ENCODE measurements around the gene TCHP.

Gene TCHP

DNA sequence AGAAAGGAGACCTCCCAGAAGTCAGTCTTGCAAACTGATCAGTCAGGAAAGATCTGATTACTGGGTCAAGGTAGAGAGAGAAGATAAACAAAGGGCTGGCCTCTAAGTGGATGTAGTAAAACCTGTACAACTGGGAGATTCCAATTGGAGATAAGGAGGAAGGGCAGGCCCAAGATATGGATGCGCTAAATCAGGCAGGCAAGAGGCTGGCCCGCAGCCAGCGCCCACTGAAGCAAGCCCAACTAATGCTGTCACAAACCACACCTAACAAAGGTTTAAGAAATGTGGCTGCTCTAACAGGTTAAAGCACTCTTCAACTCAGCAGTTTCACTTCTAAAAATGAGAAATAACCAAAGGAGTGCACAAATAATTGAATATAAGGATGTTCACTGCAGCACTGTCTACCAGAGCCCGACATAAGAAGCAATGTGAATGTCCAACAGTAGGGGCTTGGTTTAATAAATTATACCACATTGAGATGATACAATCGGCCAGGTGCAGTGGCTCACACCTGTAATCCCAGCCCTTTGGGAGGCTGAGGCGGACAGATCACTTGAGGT, 24.4 kb upstream of the TCHP start:
- TF ChIP-seq, protein P1, sequence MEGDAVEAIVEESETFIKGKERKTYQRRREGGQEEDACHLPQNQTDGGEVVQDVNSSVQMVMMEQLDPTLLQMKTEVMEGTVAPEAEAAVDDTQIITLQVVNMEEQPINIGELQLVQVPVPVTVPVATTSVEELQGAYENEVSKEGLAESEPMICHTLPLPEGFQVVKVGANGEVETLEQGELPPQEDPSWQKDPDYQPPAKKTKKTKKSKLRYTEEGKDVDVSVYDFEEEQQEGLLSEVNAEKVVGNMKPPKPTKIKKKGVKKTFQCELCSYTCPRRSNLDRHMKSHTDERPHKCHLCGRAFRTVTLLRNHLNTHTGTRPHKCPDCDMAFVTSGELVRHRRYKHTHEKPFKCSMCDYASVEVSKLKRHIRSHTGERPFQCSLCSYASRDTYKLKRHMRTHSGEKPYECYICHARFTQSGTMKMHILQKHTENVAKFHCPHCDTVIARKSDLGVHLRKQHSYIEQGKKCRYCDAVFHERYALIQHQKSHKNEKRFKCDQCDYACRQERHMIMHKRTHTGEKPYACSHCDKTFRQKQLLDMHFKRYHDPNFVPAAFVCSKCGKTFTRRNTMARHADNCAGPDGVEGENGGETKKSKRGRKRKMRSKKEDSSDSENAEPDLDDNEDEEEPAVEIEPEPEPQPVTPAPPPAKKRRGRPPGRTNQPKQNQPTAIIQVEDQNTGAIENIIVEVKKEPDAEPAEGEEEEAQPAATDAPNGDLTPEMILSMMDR (IDR thresholded peaks at IDR 0.05; ENCODE audit: insufficient read depth, low read depth, low read length, missing control alignments): no peak
- peak; percentile 69 for DNase-seq (ENCODE audit: low read depth)

GRCh38 chr12:109876406-109876805, 23.7 kb upstream of the TCHP start:
- no peak for DNase-seq (ENCODE audit: low read depth)
- TF ChIP-seq, protein P1 (IDR thresholded peaks at IDR 0.05; ENCODE audit: insufficient read depth, low read depth, low read length, missing control alignments): no peak
- H3K4me3 ChIP-seq (ENCODE audit: low read length): no peak overlapping the region

More for the DNA sequence above, 24.4 kb upstream of the TCHP start:
- H3K4me3 ChIP-seq (ENCODE audit: low read length): no peak overlapping the region

DNA sequence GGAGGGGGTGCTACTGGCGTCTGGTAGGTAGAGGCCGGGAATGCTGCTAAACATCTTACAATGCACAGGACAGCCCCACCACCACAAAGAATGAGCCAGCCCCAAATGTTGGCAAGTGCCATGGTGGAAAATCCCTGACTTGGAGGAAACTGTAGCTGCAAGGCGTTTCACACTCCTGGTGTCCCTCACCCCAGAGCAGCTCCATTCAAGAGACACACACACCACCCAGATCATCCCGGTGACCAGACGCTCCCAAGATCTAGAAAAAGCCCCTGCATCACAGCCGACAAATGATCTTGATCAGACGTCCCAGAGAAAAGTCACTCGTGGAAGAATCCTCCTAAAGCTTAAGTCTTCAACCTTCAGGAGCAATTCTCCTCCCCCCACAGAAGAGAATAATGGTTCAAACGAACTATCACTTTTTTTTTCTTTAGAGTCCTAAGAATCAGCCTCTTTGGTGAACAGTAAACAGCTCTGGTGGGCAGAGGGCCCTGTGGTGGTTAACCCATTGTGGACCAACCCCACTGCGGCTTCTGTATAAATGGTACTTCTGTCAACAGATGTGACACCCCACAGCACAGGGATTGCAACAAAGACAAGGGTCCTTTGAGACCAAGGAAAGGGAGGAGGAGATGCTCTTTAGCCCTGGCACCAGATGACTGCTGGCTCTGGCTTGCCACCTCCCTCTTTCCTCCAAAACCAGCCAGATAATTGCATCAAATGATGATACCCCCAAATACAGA, 22.4 kb upstream of the TCHP start:
- TF ChIP-seq, protein P1 (IDR thresholded peaks at IDR 0.05; ENCODE audit: insufficient read depth, low read depth, low read length, missing control alignments): no peak
- H3K4me3 ChIP-seq (ENCODE audit: low read length): peak overlapping the region; percentile 66

DNA sequence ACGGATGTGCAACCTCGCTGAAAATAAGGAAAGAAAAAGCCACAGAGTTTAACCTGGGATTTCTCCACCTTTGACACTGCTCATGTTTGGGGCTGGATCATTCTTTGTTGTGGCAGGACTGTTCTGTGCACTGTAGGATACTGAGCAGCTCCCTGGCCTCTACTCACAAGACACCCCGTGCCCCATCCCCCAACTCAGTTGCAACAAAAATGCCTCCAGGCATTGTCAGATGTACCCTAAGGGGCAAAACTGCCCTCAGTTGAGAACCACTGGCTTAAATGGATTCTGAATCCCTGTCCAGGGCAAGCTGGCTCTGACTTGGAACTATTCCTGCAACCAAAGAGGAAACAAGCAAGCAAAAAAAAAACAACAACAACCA, 21.8 kb upstream of the TCHP start:
- TF ChIP-seq, protein P1 (IDR thresholded peaks at IDR 0.05; ENCODE audit: insufficient read depth, low read depth, low read length, missing control alignments): no peak
- no peak for DNase-seq (ENCODE audit: low read depth)
- H3K4me3 ChIP-seq (ENCODE audit: low read length): peak overlapping the region; percentile 66

More for the DNA sequence above, 22.4 kb upstream of the TCHP start:
- DNase-seq (ENCODE audit: low read depth): no peak

- TF ChIP-seq, protein P1 (IDR thresholded peaks at IDR 0.05; ENCODE audit: insufficient read depth, low read depth, low read length, missing control alignments): no peak
- H3K4me3 ChIP-seq (ENCODE audit: low read length): peak overlapping the region; percentile 66
- peak; percentile 44 for DNase-seq (ENCODE audit: low read depth)
Observed at GRCh38 chr12:109878749-109879148, 21.3 kb upstream of the TCHP start.

DNA sequence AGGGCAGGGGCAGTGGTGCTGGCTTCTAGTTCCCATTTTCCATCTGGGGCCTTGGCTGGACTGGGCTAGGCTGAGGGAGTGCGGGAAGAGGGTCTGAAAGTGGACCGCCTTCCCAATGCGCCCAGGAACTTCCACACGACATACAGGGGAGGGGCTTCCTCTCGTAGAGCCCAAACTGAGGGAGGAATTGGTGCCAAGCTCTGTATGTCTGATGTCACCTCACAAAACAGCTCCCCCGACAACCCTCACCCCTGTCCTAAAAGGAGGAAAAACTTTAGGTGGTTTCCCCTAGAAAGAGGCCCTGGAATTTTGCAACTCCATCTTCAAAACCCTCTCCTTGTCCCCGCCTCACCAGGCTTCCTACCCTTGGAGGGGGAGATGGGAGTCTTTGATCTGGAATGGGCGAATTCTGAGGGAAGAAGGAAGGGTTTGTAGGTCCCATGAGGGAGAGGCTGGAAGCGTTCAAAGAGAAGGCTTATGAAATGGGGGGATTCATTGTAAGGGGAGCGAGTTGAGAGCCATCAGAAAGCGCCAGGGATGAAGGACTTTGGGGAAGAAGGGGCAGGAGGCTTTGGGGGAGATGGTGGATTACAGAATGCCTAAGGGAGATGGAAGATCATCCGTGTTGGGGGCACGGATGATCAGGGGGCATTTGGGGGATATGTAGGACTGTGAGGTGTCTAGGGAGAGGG, 20.6 kb upstream of the TCHP start:
- DNase-seq (ENCODE audit: low read depth): no peak
- TF ChIP-seq, protein P1 (IDR thresholded peaks at IDR 0.05; ENCODE audit: insufficient read depth, low read depth, low read length, missing control alignments): no peak
- peak overlapping the region; percentile 66 for H3K4me3 ChIP-seq (ENCODE audit: low read length)
